Endothelial cell of hepatic sinusoid (primary cell): ENCODE measurements around the gene RBM3.

Experiments used
- in situ Hi-C: cut with HindIII; loops from 2 replicates; pipeline ENCODE4 v1.10.0; 2017; ENCODE audit warnings: low sequenced_read_pairs

RBM3 gene

GRCh38 chrX:48617542-48618340, 43.5 kb downstream of the RBM3 start:
- in situ Hi-C loops, result no loop called here

GRCh38 chrX:48626401-48627298, 52.4 kb downstream of the RBM3 start:
- in situ Hi-C loops, result no loop called here
